PFSK-1 (cell line): ENCODE measurements around the gene IFI16.

ENCODE experiments used
- FOXP2 ChIP-seq: optimal IDR thresholded peaks from 2 replicates; pipeline ENCODE3; 2011; ENCODE audit warnings: borderline replicate concordance, control low read depth, inconsistent platforms; ENCODE audit not compliant: insufficient read depth; ENCODE audit errors: extremely low read length, extremely low read depth
- POLR2AphosphoS5 ChIP-seq: IDR thresholded peaks from 2 replicates; pipeline ENCODE4 v1.6.1; 2012; ENCODE audit warnings: low read depth, mild to moderate bottlenecking, control low read depth, low read length, moderate library complexity
- REST ChIP-seq, 2 experiments: IDR thresholded peaks; 2 replicates each; pipeline versions ENCODE4 v1.6.1 to v1.8.0; 2011 to 2012; ENCODE audit warnings: low read depth in 2 of 2, low read length in 2 of 2, control low read depth in 1 of 2, inconsistent platforms in 1 of 2, mild to moderate bottlenecking in 1 of 2, moderate library complexity in 1 of 2; ENCODE audit not compliant: insufficient read depth in 1 of 2
- SIN3A ChIP-seq: IDR thresholded peaks from 2 replicates; pipeline ENCODE4 v1.6.1; 2012; ENCODE audit warnings: mild to moderate bottlenecking, low read length, moderate library complexity, borderline replicate concordance; ENCODE audit not compliant: insufficient read depth
- TAF1 ChIP-seq: IDR thresholded peaks from 2 replicates; pipeline ENCODE4 v1.6.1; 2012; ENCODE audit warnings: low read length, control low read depth, borderline replicate concordance; ENCODE audit not compliant: insufficient read depth

- TF ChIP-seq TAF1: no peak
- no peak for TF ChIP-seq POLR2AphosphoS5
- no peak for TF ChIP-seq REST (IDR thresholded peaks at IDR 0.05; ENCODE audit: insufficient read depth in 1 of 2, low read depth in 2 of 2, low read length in 2 of 2)
- TF ChIP-seq SIN3A: no peak
- no peak for TF ChIP-seq FOXP2
These were observed 44.7 kb downstream of the IFI16 start for GRCh38 chr1:159054427-159054826.
